HG02973 (cell line): ENCODE results near the gene PHF10.
"Not testable (repeated sequence)": the region's sequence is repeated elsewhere in the genome, so short reads cannot be mapped to it uniquely, and the experiment has no call there.

Source experiments
- ATAC-seq: cut with Tn5 transposase; IDR thresholded peaks from one replicate; pipeline ENCODE4 v1.9.1; 2021; ENCODE audit warnings: moderate library complexity; ENCODE audit not compliant: unreplicated experiment

The PHF10 gene

DNA sequence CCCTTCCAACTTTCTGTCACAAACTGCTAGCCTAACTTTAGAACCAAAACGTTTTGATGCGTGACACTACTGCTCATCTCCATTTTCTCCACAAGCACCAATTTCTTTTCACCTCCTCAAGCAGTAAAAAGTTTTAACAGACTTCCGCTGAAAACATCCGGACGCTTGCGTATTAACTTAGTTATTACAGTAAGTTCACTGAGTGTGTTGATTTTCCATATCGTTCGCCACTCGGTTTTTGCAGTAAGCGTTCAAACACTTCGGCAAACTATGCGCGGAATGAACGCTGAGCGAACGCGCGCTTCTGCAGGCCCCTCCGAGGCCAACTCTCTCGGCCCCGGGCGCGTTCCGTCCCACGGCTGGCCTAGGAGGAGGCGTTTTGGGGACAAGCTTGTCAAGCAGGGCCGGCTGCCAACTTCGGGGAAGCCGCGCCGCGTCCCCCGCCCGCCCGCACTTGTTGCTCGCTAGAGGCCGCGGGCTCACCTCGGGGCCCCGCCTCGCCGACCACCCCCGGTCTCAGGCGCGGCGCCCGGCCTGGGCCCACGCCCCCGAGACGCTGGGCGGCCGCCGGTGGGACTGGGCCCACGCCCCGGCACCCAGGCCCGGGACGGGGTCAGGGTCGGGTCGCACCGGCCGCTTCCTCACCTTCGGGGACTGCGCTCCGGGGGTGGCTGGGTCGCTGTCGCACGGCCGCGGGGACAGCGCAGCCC is 945 bp downstream of the PHF10 start:
- ATAC-seq, result peak; percentile 39

DNA sequence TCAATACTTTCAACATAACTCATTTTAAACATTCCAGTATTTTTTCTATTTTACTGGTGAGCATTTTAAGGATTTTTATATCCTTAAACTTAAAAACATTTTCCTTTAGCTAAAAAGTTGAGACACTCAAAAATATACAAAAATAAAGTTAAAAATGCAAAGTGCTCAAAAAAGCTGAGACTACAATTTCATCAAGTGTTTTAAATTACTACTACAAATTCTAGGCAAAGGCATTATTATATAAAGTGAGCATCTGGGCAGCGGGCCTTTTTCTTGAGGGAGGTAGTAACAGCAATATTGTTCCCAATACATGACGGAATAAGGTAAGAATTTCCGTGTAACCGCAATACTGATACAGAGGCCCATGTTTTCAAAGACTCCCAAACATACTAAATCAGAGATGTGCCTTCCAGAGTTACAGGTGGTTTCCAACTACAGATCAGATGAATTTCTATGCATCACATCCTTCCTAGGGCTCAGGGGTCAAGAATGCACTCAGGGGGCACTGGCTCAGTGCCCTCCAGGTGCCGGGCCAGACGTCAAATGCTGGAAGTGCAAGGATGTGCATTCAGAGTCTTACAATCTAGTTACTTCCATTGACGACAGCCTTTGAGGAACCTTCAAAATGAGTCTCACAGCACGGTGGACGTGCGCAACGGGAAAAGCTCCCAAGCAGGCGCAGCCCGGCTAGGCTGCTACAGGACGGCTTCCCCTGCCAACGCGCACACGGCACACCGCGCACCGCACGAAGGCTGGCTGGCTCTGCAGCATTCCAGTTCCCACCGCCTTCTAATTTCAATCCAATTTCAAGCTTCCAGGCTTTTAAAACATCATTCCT is 1.7 kb downstream of the PHF10 start:
- no peak for ATAC-seq

DNA sequence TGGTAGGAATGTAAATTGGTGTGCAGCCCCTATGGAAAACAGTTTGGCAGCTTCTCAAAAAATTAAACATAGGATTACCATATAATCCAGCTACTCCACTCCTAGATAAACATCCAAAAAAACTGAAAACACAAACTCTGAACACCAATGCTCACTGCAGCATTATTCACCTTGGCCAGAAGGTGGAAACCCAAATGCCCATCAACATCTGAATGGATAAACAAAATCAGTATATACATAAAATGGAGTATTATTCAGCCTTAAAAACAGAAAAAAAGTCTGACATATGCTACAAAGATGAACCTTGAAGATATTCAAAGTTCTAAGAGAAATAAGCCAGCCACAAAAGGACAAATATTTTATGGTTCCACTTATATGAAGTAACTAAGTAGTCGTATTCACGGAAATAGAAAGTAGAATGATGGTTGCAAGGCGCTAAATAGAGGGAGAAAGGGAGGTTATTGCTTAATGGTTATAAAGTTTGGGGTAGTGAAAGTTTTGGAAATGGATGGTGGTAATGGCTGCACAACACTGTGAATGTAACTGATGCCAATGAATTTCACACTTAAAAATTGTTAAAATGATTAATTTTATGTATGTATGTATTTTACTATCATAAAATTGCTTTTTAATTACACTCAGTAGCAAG is 4.0 kb downstream of the PHF10 start:
- no peak for ATAC-seq

- no peak for ATAC-seq
Measured at GRCh38 chr6:169719117-169719516, 5.2 kb downstream of the PHF10 start.

DNA sequence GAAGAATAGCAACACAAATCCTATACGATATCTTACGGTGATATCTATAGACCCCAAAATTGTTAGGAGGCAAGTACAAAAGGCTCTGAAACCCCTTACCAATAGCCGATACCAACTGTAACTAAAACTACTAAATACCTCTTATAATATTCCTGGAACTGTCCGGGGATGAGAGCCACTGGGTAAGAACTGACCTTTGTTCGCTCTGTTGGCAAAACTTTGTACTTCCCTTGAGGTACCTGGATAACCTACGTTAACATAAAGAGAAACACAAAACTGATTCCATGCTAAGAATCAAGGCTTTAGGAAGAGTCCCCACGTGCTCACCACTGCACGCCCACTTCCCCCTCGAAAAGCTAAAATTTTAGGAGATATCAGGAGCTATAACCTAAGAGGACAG is 9.7 kb downstream of the PHF10 start:
- ATAC-seq, result no peak

DNA sequence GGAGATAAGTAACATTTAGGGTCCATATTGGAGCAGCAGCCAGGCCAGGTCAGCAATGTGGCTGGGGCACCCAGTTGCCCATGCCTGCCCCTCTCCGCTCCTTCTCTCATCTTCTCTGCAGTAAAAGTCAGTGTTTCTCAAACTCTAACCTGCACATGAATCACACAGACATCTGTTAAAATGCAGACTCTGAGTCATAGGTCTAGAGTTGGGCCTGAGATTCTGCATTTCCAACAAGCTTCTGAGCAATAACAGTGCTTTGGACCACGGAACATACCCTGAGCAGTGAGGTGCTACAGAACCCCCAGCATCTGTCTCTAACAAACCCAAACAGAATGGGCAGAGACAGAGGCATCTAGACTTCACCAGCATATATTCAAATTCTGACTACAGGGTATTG is 10.1 kb downstream of the PHF10 start:
- ATAC-seq, result no peak

DNA sequence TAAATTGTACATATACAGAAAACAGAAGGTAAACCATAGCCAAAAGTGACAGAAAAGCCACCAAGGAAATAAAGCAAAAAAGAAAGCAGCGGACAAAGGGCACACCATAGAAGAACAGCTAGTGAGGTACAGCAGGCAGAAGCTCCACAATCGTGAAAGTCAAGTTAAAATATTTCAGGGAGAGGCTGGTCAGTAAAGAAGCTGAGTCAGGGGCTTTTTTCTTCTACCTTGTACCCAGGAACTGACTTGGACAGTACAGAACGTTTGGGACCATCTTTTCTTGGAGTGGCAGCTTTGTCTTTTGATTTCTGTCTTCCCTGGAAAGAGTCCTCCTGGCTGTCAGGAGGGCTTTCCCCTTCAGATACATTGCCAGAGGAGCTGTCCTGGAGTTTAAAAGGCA is 14.3 kb downstream of the PHF10 start:
- no peak for ATAC-seq

DNA sequence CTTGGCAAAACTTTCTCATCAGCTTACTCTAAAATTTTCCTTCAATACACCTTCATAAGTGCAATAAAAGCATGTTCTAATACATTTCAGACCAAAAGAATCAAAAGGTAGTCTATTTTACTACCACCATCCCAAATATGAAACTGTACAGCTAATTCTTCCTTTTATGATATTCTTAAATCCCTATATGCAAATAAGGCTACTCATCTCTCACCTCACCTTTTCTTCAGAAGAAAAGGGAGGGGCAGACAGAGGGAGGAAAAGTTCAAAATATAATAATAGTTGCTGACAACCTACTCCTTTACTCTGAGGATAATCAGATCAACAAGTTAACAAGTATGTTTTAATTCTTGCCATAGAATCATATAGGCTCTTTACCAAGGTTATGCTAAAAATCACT is 15.0 kb downstream of the PHF10 start:
- peak; percentile 75 for ATAC-seq

- no peak for ATAC-seq
Measured at GRCh38 chr6:169707772-169708171, 16.5 kb downstream of the PHF10 start.

- peak; percentile 16 for ATAC-seq
Measured at GRCh38 chr6:169702840-169703246, 21.5 kb downstream of the PHF10 start.

DNA sequence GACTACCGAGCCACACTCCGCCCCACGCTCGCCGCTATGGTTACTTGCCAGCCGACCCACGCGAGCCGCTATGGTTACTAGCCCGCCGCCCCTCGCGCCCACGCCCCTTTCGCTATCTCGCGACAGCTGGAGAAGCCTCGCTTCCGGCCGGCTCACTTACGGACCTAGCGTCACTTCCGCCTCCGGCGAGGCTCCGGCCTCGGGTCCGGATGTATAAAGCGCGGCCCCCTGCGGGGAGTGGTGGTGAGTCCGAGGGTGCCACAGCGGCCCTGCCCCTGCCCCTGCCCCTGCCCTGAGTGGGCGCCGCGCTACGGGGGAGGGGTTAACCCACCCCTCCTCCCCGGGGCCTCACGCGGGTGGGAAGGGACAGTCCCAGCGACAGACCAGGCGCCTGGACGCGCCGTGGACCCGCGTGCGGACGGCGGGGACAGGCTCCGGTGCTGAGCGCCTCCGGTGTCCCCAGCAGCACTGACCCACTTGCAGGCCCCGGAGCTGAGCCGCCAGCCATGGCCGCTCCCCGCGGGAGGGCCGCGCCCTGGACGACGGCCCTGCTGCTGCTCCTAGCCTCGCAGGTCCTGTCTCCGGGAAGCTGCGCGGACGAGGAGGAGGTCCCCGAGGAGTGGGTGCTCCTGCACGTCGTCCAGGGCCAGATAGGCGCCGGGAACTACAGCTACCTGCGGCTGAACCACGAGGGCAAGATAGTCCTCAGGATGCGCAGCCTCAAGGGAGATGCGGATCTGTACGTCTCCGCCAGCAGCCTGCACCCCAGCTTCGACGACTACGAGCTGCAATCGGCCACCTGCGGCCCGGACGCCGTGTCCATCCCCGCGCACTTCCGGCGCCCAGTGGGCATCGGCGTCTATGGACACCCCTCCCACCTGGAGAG is 22.1 kb downstream of the PHF10 start, which contains the start of the genes C6orf120 and WDR27:
C6orf120 (plus strand) TSS at position 173 of the 886 bp plus-strand sequence; CDS start at position 507, 334 bp downstream.
WDR27 (minus strand) TSS at position 76 of the 886 bp plus-strand sequence. CDS start 13,024 bp downstream, outside the sequence.
- peak; percentile 95 for ATAC-seq

DNA sequence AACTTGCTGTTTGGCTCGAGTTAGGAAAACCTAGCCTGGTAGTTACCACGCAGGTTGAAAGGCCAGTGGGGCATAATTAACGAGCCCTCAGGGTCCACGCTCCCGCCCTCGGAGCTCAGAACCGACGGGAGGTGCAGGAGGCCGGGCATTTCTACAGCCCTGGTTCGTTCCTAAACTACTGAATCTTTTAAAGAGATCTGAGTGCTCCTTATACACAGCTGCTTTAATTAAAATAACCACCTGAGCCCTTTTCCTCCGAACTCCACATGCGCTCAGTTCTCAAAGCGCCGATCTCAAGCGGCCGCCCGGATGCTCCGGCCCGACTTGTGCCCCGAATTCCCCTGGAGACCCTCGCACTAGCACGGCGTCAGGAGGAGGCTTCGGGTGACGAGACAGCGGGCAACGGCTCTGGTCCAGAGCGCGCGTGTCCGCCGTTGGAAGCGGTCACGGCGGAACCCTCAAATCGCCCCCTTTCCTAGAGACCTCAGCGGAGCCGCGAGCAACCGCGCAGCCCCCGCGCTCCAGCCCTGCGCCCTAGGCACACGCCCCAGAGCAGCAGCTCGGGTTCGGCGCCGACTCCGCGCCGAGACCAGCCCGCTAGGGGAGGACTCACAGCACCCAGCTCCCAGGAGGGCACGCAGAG is 22.9 kb downstream of the PHF10 start:
- ATAC-seq, result peak; percentile 2

- no peak for ATAC-seq
Measured at GRCh38 chr6:169700296-169700695, 24.0 kb downstream of the PHF10 start.

- not testable (repeated sequence) for ATAC-seq
Measured at GRCh38 chr6:169697115-169697514, 27.2 kb downstream of the PHF10 start.

DNA sequence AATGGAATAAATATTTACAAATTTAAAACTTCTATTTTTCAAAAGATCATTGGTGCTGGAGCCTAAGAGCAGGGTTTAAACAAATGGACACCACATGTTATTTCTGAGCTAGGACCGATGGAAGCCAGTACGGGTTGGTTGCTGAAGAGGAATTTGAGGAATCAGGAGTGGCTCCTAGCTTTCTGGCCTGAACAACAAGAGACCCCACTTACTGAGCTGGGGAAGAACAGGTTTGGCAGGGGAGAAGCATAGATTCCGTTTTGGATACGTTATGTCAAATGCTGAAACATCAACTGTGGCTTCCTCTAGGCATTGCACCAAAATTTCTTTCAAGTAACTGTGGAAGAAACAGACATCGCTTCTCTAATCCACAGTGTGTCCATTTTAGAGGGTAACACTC is 29.2 kb downstream of the PHF10 start:
- no peak for ATAC-seq

GRCh38 chr6:169692516-169692915 is 31.8 kb downstream of the PHF10 start:
- ATAC-seq, result no peak

- ATAC-seq, result no peak
Measured at GRCh38 chr6:169691260-169691659, 33.0 kb downstream of the PHF10 start.

DNA sequence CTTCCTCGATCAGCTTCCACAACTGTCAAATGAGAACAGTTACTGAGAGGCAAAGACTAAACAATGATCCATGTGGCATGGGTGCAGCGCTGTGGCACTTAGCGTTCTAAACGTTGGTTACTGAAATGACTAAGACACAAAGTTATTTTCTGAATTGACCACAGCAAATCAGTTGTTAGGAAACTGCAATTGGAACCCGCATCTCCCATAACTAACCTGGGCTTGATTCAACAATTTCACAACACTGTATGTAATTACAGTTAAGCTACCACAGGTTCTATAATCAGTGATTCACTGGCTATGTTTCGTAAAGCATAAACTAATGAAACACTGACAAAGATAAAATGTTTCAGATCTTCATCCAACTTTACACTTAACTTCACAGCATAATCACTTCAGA is 35.0 kb downstream of the PHF10 start:
- no peak for ATAC-seq

GRCh38 chr6:169685860-169686259 is 38.4 kb downstream of the PHF10 start:
- no peak for ATAC-seq

GRCh38 chr6:169684056-169684455 is 40.2 kb downstream of the PHF10 start:
- ATAC-seq, result no peak
